OCI-LY7 (cell line): ENCODE results near the gene MRPL34. TPM values are rescaled to one million over a fixed set of nuclear protein-coding genes. Genes with fewer than 3 reads are reported as not detected.

Experiments
- BruUV-seq: library from RNA; stranded (reverse); fragments of 400-500 nt; replicated peaks from 2 replicates; lab custom pipeline; 2021; lab: Mats Ljungman, UMichigan
- CTCF ChIA-PET: fragments of 300-600 bp; sonication (Branson Sonifier 250); formaldehyde crosslinking; loops from one replicate; lab custom pipeline; 2022; ENCODE audit warnings: antibody characterized with exemption; ENCODE audit not compliant: unreplicated experiment; lab: Charles Lee
- POLR2A ChIA-PET: fragments of 300-600 bp; sonication (Branson Sonifier 250); formaldehyde crosslinking; loops from one replicate; lab custom pipeline; 2022; ENCODE audit warnings: antibody characterized with exemption; lab: Charles Lee
- DNase-seq: peaks from one replicate; pipeline ENCODE4 v3.0.0-alpha.2; 2015; ENCODE audit warnings: low spot score
- H2AFZ ChIP-seq: fragments of 200-600 bp; sonication (generic), shearing (Covaris generic); 2 replicates; pipeline ENCODE4 v1.6.1; 2014; ENCODE audit warnings: mild to moderate bottlenecking, antibody characterized with exemption, low read length, moderate library complexity
- H3K27ac ChIP-seq: fragments of 200-600 bp; sonication (generic); 2 replicates; pipeline ENCODE4 v1.5.1; 2014; ENCODE audit warnings: mixed run types, low read depth, mild to moderate bottlenecking, moderate library complexity, low read length, inconsistent platforms; ENCODE audit not compliant: poor library complexity, severe bottlenecking
- H3K36me3 ChIP-seq: fragments of 200-600 bp; sonication (generic); 2 replicates; pipeline ENCODE4 v1.6.1; 2014; ENCODE audit warnings: mild to moderate bottlenecking, antibody characterized with exemption, low read length, moderate library complexity, mixed read lengths; ENCODE audit not compliant: insufficient read depth
- H3K4me1 ChIP-seq: fragments of 200-600 bp; sonication (generic); 2 replicates; pipeline ENCODE4 v1.5.1; 2014; ENCODE audit warnings: mild to moderate bottlenecking, low read length; ENCODE audit not compliant: insufficient read depth, poor library complexity, severe bottlenecking
- H3K4me2 ChIP-seq: fragments of 200-600 bp; sonication (generic); 2 replicates; pipeline ENCODE4 v1.6.1; 2014; ENCODE audit warnings: mild to moderate bottlenecking, low read length
- H3K4me3 ChIP-seq: fragments of 200-600 bp; sonication (generic); 2 replicates; pipeline ENCODE4 v1.5.1; 2014; ENCODE audit warnings: mild to moderate bottlenecking, low read depth, low read length; ENCODE audit not compliant: poor library complexity, severe bottlenecking
- H3K79me2 ChIP-seq: fragments of 200-600 bp; sonication (generic); 2 replicates; pipeline ENCODE4 v1.6.1; 2016; ENCODE audit warnings: low read depth, mild to moderate bottlenecking, low read length, moderate library complexity, mixed read lengths; ENCODE audit not compliant: insufficient read depth
- H3K9me2 ChIP-seq: fragments of 200-600 bp; sonication (generic); 2 replicates; pipeline ENCODE4 v1.6.1; 2016; ENCODE audit warnings: mild to moderate bottlenecking, low read length, mixed read lengths; ENCODE audit not compliant: insufficient read depth
- H3K9me3 ChIP-seq: fragments of 200-600 bp; sonication (generic); 2 replicates; pipeline ENCODE4 v1.6.1; 2014; ENCODE audit warnings: mild to moderate bottlenecking, mixed run types, low read length, mixed read lengths
- H4K20me1 ChIP-seq: fragments of 200-600 bp; sonication (generic); 2 replicates; pipeline ENCODE4 v1.6.1; 2014; ENCODE audit warnings: mild to moderate bottlenecking, antibody characterized with exemption, low read length, moderate library complexity, mixed read lengths; ENCODE audit not compliant: insufficient read depth
- CTCF ChIP-seq: fragments of 200-600 bp; sonication (generic); conservative IDR thresholded peaks from 2 replicates; pipeline ENCODE4 v1.5.1; 2014; ENCODE audit warnings: mild to moderate bottlenecking, antibody characterized with exemption, low read length, moderate library complexity, mixed read lengths
- EZH2phosphoT487 ChIP-seq: fragments of 200-600 bp; sonication (generic); IDR thresholded peaks from 2 replicates; pipeline ENCODE4 v1.6.1; 2018; ENCODE audit warnings: low read depth, borderline replicate concordance, mild to moderate bottlenecking, mixed run types, antibody characterized with exemption, low read length, moderate library complexity, mixed read lengths
- intact Hi-C: fragments of 100-400 bp; cut with micrococcal nuclease; formaldehyde crosslinking; loops from one replicate; pipeline ENCODE4 v1.10.0; 2022; ENCODE audit not compliant: unreplicated experiment
- total RNA-seq, 2 experiments: library from RNA; depleted of rRNA in 1 of 2; stranded (reverse); fragments of >200 nt in 1 of 2; shearing (Covaris generic) in 1 of 2; gene quantifications; 2 replicates each; pipeline ENCODE4 v1.2.3, GENCODE V29; 2014 to 2022

Gene MRPL34
- total RNA-seq, 2 experiments from 2014 or later, result 173 to 174 TPM

GRCh38 chr19:17279436-17279835 is 26.2 kb upstream of the MRPL34 start:
- no peak overlapping the region for H2AFZ ChIP-seq
- intact Hi-C loops, result no loop called here
- H3K36me3 ChIP-seq, result peaks cover 66% of the 10 kb centered on the region
- peaks cover 22% of the 10 kb centered on the region for H3K4me1 ChIP-seq
- POLR2A ChIA-PET, result interaction anchor here (1.2 to 3.5 kb wide), 3 partner anchors 12 to 90 kb away, joined by 3 to 28 read pairs (median 19); partner anchors contain the start of genes BABAM1 and USHBP1
- H3K4me2 ChIP-seq, result no peak overlapping the region
- no peak overlapping the region for H3K4me3 ChIP-seq
- H4K20me1 ChIP-seq, result no peaks in the 10 kb centered on the region
- no peak overlapping the region for H3K27ac ChIP-seq
- no peak for DNase-seq
- H3K9me3 ChIP-seq, result no peaks in the 10 kb centered on the region
- TF ChIP-seq EZH2phosphoT487, result no peak
- TF ChIP-seq CTCF, result no peak
- CTCF ChIA-PET, result interaction anchor here (1.2 kb wide), 1 partner anchor 12 kb away, joined by 4 read pairs; the partner anchor contains the start of gene BABAM1
- H3K79me2 ChIP-seq, result peaks cover 13% of the 10 kb centered on the region; the same call in 1 of the 2 replicates
- BruUV-seq, result no TSS peak
- no peaks in the 10 kb centered on the region for H3K9me2 ChIP-seq

- CTCF ChIA-PET, result interaction anchor here (0.6 to 1.3 kb wide), 4 partner anchors 15 to 43 kb away, joined by 3 to 4 read pairs (median 3); no protein-coding TSS in a partner anchor
- Histone ChIP-seq H4K20me1 (no peaks in the 10 kb centered on the region), H3K4me3 (peak within 1 kb of the TSS; percentile 83), H3K4me2 (peak within 1 kb of the TSS; percentile 92), H3K79me2 (peaks cover 13% of the 10 kb centered on the region; the same call in 1 of the 2 replicates), H3K9me3 (no peaks in the 10 kb centered on the region), H2AFZ (peak within 1 kb of the TSS; percentile 76), H3K9me2 (no peaks in the 10 kb centered on the region), H3K27ac (peak within 1 kb of the TSS; percentile 69), H3K36me3 (peaks cover 66% of the 10 kb centered on the region), H3K4me1 (peaks cover 22% of the 10 kb centered on the region)
- POLR2A ChIA-PET, result interaction anchor here (0.5 to 3.5 kb wide), 9 partner anchors 15 to 707 kb away, joined by 3 to 28 read pairs (median 3); partner anchors contain the start of genes BABAM1 and USHBP1
- BruUV-seq, result TSS peak; percentile 61
- intact Hi-C loops, result loop anchor here (1.0 to 5.0 kb wide), 4 partner anchors 20 to 214 kb away; partner anchors contain the start of genes HAUS8 and MYO9B
- TF ChIP-seq CTCF, result no peak
- no peak for TF ChIP-seq EZH2phosphoT487
- peak; percentile 82 for DNase-seq
Measured at GRCh38 chr19:17281391-17282304, 24.0 kb upstream of the MRPL34 start, which contains the start of gene ANKLE1. TSS of gene ANKLE1 (plus strand) at chr19:17281901. CDS start at chr19:17281921, 20 bp downstream.
